Lower leg skin (tissue), 3 donors: ENCODE data around the gene HBE1.

Source experiments
- POLR2A ChIP-seq, 2 donors: fragments of 450-650 bp; IDR thresholded peaks; one replicate each; pipeline ENCODE4 v1.6.1; 2016 to 2017; ENCODE audit warnings: antibody characterized with exemption in 2 of 2, mild to moderate bottlenecking in 1 of 2, moderate library complexity in 1 of 2
- TF ChIP-seq, protein P1 (sequence below), 3 donors: fragments of 450-650 bp; IDR thresholded peaks; one replicate each; pipeline ENCODE4 v1.5.1; 2016; ENCODE audit warnings: antibody characterized with exemption in 3 of 3, mild to moderate bottlenecking in 3 of 3, moderate library complexity in 2 of 3

DNA sequence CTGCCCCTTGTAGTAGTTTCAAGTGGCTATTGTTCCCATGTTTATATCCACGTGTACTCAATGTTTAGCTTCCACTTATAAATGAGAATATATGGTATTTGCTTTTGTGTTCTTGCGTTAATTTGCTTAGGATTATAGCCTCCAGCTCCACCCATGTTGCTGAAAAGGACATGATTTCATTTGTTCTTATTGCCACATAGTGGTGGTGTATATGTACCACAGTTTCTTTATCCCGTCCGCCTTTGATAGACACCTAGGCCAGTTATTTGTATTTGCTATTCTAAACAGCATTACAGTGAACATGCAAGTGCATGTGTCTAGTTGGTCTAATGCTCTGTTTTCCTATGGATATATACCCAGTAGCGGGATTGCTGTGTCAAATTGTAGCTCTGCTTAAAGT is 47.5 kb upstream of the HBE1 start:
- TF ChIP-seq, protein P1, sequence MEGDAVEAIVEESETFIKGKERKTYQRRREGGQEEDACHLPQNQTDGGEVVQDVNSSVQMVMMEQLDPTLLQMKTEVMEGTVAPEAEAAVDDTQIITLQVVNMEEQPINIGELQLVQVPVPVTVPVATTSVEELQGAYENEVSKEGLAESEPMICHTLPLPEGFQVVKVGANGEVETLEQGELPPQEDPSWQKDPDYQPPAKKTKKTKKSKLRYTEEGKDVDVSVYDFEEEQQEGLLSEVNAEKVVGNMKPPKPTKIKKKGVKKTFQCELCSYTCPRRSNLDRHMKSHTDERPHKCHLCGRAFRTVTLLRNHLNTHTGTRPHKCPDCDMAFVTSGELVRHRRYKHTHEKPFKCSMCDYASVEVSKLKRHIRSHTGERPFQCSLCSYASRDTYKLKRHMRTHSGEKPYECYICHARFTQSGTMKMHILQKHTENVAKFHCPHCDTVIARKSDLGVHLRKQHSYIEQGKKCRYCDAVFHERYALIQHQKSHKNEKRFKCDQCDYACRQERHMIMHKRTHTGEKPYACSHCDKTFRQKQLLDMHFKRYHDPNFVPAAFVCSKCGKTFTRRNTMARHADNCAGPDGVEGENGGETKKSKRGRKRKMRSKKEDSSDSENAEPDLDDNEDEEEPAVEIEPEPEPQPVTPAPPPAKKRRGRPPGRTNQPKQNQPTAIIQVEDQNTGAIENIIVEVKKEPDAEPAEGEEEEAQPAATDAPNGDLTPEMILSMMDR (IDR thresholded peaks at IDR 0.05) = no peak
- no peak for TF ChIP-seq POLR2A (IDR thresholded peaks at IDR 0.05)
